IPS DF 4.7 (cell line): ENCODE results near the gene EYS.
"Not testable (repeated sequence)": the region's sequence is repeated elsewhere in the genome, so short reads cannot be mapped to it uniquely, and the experiment has no call there.

Experiments used
- DNase-seq: peaks from one replicate; pipeline ENCODE4 v3.0.0-alpha.2; 2013; ENCODE audit warnings: low spot score; ENCODE audit errors: extremely low read depth

EYS gene

DNA sequence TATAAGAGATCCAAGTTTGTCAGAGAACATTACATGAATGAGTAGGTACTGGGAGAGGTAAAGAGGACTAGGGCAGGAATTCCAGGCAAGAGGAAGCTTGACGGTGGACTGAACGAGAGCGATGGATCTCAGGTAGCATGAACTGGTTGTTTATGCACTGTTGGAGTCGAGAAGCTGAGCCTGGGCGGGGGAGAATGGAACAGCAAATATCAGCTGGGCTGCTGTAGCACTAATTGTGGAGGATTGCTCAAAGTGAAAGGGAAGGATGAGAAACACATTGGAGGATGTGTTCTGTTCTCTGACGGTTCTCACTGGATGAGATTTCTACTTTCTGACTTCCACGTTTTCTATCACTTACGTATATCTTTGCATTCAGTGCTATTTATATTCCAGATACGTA is 1907.2 kb downstream of the EYS start:
- DNase-seq = no peak

DNA sequence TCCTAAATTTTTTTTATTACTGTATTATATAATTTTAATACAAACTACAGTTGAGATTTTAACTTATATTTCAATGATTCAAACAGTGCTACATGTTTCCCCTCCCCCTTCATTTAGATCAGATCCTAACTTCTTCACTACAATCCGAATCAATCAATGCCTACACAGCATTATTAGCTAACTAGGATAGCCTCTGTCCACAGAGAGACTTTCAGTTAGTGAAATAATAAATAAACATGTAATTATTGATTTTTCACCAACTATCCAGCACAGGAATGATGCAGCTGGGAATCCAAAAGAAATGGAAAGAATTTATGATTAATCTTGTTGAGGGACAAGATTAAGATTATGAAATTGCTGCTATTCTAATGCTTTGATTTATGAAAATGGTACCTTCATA is 1907.7 kb downstream of the EYS start:
- DNase-seq = no peak

DNA sequence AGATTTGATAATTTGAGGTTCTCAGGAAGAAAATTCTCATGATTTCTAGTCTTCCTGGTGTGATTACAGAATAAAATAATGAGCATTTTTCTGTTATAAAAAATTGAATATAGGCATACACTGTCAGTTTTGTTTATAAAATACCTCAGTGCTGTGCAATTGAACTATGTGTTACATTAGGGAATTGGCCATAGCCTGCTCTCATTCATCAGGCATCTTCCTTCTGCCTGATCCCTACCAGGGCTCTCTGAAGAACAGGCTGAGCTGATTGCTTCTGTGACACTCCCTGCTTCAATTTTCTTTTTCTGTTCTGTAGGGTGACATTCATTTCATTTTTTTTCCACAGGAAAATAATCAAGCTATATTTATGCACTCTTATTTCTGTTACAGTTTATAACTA is 1908.6 kb downstream of the EYS start:
- no peak for DNase-seq

DNA sequence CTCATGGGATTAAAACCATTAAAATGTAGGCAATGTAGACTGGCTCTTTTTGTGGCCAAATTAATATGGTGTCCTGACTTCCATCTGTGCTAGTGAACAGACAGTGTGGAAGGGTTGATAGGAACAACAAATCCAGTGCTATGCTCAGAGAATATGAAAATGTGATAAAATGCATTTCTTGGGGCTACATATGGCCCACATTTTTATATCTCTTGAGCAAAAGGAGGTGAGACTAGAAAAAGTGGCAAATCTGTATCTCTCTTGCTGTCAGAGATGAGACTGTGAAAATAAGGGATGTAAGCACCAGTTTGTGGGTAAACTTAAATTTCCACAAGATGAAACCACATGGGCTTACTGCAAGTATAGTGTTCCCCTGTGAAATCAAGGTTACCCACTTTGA is 1909.3 kb downstream of the EYS start:
- DNase-seq = no peak

DNA sequence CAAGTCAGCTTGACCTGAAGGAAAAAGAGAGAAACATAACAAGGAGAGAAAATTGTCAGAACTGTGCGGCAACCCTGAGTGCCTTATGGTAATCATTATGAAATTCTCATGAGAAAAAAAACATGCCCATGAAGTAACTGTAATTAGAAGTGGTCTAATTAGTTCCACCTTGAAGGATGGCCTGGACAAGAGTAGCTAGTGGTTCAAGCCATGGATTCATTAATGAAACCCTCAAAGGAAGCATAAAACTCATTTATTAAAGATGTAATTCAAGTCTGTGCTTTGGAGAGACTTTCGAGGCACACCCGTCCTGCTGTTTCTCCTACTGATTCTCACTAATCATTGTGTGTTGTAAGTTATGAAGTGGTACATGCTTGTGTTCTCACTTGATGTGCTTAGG is 1911.2 kb downstream of the EYS start:
- no peak for DNase-seq

DNA sequence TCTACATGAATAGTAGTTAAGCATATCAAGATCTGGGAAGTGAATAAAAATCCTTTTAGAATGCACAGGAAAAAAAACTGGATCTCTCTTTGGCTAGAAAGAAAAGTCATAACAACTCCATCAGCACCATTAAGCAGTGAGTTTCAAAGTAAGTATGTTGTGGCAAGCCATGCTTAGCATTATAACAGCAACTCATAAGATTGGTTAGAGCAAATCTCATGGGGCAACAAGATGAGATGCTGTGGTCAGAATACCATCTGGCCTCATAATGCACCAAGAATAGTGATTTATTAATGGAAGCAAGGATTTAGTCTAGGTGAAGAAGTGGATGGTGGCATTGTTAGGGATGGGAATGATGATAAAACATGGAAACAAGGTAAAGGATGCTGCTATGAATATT is 1912.0 kb downstream of the EYS start:
- no peak for DNase-seq

DNA sequence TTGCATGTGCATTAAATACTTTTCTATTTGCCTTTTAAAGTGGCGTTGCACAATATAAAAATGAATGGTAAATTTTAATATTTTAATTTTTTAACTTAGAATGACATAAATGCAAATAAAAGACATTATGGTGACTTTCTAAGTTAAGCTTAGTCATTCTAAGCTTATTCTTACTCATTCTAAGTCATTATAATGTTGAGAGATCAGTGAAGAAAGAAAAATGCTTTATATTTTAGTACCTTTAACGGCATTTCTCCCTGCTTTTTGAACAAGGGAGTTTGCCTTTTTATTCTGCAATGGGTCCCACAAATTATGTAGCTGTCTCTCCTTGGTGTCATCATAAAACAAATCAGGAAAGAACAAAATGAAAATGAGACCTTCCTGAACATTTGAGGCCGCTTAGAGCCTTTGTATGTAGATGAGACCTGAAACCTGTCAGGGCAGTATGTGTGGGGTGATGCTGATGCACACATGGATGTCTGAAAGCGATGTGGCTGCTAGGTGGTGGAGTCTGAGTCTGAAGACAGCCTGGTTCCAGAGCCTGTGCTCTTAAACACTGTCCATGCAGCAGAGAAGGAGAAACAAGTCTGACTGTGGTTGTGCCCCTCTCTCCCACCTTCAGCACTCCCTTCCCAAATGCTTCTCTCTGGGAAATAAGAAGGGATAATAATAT is 1913.4 kb downstream of the EYS start:
- DNase-seq = no peak

DNA sequence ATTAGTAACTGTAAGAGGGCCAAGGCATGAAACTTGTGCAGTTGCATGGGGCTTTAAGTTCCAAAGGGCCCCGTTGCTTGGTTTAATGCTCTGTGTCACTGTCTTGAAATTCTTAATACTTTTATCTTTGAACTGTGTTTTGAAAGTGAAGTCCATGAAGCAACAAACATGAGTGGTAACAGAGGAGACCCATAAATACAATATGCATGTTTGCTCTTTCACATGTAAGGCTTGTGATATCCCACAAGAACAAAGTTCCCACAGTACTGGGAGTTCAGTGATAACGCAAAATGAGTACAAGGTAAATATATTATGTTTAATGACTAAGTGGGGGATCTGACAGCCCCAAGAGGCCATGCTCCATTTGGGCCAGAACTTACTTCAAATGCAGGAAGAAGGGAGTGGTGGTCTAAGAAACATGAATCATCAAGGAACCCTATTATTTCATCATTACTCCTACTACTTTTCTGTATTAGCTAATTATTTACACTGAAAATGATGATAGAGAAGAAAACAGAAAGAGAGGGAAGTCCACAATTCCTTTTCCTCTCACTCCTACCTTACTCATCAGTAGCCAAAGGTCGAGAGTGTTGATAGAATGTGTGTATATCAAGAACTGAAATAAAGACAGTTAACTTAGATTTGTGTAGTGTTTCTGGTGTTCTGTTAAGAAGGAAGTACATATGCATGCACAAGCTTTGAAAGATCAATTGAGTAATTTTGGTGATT is 1914.1 kb downstream of the EYS start:
- no peak for DNase-seq

DNA sequence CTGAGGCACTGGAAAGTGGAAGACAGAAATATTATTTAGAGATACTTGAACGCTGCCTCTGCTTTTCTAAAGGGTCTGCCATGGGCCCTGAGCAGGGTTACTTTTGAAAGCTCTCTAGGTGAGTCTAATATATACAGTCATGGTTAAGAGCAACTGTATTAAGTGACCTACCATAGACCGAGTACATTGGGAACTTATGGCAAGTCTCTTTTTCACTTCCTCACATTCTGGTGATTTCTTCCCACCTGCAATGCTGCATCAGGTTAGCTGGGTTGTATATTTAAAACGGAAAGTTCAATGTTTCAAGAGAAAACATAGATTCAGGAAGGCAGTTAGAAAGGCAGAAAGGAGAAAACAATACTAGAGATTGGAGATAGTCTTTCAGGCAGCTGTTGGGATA is 1916.7 kb downstream of the EYS start:
- DNase-seq = no peak

DNA sequence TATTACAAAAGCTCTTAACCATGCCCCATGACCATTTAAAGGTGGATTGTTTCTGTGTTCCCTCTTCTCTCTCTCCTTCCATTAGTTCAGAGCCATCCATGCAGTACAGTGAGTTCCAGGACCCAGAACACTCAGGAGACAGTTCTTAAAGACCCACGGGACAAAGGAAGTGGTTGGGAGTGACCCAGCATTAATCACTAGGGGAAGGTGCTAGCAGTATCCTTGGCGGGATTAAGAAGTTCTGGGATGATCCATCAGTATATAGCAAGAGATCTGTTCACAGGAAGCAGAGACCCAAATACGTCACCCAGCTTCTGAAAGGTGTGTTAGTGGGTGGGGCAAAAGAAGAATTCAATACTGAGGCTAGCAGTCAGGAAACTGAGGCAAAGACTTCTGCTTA is 1917.3 kb downstream of the EYS start:
- no peak for DNase-seq

DNA sequence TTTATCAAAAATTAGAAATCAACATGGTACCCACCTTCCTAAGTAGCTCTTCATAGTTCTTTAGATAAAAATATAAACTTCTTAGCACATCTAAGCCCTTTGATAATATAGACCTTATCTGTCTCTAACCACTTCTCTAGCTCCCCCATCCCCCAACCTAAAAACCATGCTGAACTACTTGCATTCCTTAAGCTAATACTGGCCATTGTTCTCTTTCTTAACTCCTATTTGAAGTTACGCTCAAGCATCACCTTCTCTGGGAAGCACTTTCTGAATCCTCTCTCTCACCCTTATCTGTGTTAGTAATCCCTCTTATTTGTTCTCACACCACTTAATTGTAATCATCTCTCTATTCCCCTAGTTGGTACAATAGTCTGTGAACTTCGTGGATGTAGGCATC is 1918.5 kb downstream of the EYS start:
- DNase-seq = no peak

DNA sequence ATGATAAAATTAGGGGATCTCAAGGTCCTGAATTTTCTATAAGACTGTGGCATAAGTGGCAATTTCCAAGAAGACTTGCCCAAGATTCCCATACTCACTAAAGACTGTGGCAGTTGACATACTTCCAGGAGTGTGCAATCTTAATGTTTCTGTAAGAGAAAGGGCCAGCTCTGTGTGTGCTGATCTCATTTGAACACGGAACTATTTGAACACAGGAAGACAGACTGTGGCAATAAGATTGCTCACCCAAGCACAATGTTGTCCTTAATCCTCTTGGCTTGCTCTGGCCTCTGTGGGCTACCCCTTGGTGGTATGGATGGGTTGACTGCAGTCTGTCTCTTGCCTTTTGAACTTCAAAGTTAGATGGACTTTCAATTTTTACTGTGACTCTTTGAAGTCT is 1920.0 kb downstream of the EYS start:
- DNase-seq = no peak

DNA sequence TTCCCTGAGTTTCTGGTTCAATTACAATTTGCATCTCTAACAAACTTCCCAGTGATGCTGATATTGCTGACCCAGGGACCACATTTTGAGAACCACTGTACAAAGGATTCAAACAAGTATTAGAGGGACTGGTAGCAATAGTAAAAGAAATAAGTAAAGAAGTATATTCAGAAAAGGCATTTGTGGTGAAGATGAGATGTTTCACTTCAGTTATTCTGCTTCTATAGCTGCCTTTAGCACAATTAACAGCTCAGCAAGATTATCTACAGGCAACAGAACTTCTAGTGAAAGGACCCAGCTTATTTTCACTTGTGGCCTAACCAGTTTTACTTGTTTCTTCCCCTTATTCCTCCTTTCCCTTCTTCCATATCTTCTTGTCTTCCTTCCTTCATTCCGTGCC is 1922.0 kb downstream of the EYS start:
- no peak for DNase-seq

DNA sequence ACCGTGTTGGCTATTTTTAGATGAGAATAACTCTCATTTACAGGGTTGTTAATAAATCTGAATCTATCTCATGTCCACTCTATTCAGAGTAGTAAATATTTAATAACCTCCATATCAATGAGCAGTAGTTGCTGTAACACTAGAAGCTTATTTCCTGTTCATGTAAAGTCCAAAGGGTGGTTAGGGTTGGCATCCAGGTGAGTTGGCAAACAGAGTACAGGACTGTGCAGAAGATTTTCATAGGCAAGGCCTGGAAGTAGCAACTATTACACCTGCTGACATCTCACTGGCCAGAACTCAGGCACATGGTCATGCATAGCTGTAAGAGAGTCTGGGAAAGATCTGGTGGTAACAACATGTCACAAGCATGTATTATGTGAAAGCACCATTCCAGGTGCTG is 1923.9 kb downstream of the EYS start:
- DNase-seq = no peak

DNA sequence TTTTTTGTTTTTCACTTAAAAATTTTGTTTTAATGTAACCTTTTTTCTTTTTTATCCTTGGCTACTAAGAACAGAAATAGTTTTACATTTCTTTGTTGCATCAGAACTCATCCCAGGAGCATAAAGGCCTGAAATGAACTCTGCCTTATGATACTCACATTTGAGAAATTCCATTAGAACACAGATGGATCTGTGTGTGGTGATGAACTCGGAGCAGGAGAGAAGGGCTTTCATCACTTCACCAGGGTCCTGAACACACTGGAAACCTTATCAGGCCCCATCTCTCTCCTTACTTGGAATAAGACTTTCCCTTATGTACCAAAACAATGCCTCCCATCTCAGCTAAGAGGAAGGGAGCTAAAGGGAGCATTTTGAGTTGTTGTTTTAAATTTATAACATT is 1932.1 kb downstream of the EYS start:
- no peak for DNase-seq

DNA sequence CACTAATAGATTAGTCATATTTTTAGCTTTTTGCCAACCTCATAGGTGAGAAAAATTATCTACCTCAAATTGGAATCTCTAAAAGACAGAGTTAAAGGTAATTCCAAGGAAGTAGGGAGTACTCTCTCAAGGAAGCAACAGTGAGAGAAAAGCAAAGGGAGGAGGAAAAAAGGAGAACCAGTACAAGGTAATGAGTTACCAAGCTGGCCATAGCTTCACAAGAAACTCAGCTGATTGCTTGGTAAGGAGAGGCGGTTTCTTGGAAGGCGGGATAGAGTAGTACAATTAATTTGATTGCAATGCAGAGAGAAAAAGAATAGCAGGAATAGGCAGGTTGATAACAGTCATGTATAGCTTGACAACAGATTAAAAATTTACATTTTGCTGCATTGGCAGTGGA is 1933.8 kb downstream of the EYS start:
- no peak for DNase-seq

DNA sequence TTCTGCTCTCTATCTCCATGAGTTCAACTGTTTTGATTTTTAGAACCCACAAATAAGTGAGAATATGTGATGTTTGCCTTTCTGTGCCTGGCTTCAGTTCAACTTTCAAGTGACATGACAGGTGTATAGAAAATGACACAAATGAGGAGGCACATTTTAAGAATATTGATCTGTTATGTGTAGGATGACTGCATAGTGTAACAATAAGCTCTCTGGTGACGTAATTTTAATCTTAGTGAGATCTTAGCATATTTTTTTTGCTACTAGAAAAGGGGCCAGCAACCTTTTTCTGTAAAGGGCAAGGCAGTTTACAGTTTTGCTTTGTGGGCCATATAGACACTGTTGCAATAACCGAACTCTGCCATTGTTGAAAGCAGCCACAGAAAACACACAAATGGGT is 1941.2 kb downstream of the EYS start:
- DNase-seq = no peak

DNA sequence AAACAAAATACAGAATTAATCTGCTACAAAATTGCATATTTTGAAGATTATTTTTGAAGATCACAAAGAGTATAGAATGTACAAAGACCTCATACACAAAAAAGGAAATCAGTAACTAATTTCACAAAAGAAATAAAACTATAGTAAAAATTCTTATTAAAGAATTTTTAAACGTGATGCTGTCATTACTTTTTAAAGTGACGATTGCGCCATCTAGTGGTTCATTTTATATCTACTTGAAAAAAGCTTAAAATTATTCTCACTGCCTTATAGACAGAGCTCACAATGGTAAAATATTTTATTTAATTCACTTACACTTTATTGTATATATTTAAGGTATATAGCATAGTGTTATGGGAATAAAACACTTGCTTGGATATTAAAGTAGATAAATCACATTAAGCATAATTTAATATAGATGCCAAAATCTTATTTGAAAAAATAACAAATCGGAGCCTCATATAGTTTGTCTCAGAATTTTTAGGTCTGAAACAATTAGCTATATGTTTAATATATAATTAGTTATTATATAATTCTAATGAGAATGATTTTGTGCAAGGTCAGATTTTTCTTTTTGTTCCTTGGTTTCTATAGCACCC is 1942.6 kb downstream of the EYS start:
- no peak for DNase-seq

DNA sequence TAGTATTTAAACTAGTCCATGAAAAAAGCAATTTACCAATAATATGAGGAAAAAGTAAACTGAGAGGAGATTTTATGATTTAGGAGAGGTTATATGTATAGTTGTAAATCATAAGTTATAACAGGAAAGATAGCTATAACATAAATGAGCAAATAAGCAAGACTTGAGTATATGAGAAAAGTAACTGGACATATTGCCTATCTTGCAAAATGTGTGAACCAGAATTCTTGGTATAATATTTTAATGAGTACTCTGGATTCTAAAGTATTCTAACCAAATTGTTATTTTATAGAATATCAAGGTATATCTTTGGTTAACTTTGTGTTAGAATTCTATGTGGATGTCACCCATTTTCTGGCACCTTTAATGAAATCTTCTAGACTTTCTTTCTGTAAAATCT is 1946.8 kb downstream of the EYS start:
- DNase-seq = no peak

DNA sequence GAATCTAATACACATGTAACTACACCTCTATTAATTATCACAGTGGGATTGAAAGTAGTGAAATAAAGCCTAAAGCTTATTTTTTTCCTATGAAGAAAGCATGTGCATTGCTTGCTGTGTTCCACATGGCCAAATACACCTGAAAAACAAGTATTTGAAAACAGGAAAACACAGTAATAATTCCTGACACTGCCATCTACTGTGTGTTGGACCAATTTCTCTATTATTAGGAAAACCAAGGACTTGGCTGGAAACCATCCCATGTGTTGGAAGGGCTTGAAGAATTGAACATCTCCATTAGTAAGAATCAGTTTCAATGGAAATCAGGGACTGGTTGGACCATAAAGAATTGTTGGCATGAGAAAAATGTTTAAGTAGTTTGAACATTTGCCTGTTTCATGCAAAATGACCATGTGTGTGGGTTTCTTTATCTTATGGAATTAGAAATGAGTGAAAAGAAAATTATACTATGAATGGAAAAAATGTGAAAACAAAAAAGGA is 1947.4 kb downstream of the EYS start:
- no peak for DNase-seq

DNA sequence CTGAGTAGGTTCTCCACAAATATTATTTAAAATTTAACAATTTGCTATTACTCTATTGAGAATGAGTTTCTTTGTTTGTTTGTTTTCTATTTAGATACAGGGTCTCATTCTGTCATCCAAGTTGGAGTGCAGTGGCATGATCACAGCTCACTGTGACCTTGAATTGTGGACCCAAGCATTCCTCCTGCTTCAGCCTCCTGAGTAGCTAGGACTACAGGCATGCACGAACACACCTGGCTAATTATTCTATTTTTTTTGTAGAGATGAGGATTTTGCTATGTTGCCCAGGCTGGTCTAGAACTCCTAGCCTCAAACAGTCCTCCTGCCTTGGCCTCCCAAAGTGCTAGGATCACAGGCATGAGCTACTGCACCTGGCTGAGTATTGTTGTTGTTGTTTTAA is 1949.2 kb downstream of the EYS start:
- DNase-seq = no peak

DNA sequence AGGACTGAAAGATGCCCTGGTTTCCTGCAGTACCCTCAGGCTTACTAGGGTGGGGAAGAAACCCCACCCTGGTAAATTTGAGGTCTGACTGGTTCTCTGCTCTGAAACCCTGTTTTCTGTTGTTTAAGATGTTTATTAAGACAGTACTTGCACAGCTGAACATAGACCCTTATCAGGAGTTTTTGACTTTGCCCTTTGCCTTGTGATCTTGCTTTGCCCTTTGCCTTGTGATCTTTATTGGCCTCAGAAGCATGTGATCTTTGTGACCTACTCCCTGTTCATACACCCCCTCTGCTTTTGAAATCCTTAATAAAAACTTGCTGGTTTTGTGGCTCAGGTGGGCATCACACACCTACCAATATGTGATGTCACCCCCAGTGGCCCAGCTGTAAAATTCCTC is 1949.8 kb downstream of the EYS start:
- DNase-seq = not testable (repeated sequence)

DNA sequence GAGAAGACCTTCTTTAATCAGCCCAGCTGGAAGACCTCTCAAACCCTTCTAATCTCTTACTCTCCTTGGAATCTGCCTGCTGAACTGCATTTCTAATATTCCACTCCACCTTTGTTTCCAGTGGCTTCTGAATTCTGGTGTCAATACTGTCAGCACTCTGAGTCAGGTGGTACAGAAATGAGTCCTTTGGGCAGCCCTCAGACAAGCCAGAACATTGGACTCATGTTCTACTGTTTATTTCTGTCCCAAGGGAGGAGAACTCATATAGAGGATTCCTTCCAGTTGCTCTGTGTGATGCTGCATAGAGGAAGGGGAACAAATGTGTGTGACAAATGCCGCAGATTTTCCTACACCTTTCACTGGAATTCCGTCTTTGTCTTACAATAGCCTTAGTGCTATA is 1956.6 kb downstream of the EYS start:
- no peak for DNase-seq
